HepG2 (cell line): ENCODE results near the gene KRTAP5-1. TPM values are rescaled to one million over a fixed set of nuclear protein-coding genes. Genes with fewer than 3 reads are reported as not detected.
"Not testable (repeated sequence)": the region's sequence is repeated elsewhere in the genome, so short reads cannot be mapped to it uniquely, and the experiment has no call there.

ENCODE experiments used
- ATAC-seq: fragments of 200-7000 bp; cut with Tn5 transposase; 3 replicates; pipeline ENCODE4 v1.9.1; 2020; ENCODE audit warnings: mild to moderate bottlenecking, moderate library complexity
- BruUV-seq: library from RNA; stranded (reverse); fragments of 400-500 nt; replicated peaks from 2 replicates; lab custom pipeline; 2021; lab: Mats Ljungman, UMichigan
- CTCF ChIA-PET: fragments of 300-600 bp; formaldehyde crosslinking; extraction: SDS; loops from one replicate; lab custom pipeline; 2021; ENCODE audit warnings: low total read pairs, inconsistent platforms, low intra/inter-chr PET ratio; lab: Yijun Ruan, JAX
- POLR2A ChIA-PET: fragments of 350-600 bp; sonication (Branson Sonifier 250); formaldehyde crosslinking; loops from one replicate; lab custom pipeline; 2020; ENCODE audit warnings: antibody characterized with exemption, inconsistent platforms; lab: Yijun Ruan, JAX
- DNase-seq: peaks from one replicate; pipeline ENCODE4 v3.0.0-alpha.2; 2015; ENCODE audit warnings: low spot score
- FAIRE-seq: peaks from 3 replicates; lab custom pipeline; 2011; peaks lifted over from hg19 to GRCh38; lab: Jason Lieb, UNC
- H2AFZ ChIP-seq: one replicate; pipeline ENCODE4 v1.6.1; 2011; ENCODE audit warnings: low read length, inconsistent platforms
- H3K27ac ChIP-seq: fragments of 300-600 bp; 3 replicates; pipeline ENCODE4 v1.8.0; 2011; ENCODE audit warnings: mixed run types, mild to moderate bottlenecking, mixed read lengths, low read length, inconsistent platforms; ENCODE audit not compliant: insufficient read depth; ENCODE audit errors: extremely low read length
- H3K27me3 ChIP-seq, 2 experiments: fragments of 200-600 bp in 1 of 2; 2 replicates in 1 of 2; 3 replicates in 1 of 2; pipeline versions ENCODE4 v1.6.0 to v1.8.0; 2011; ENCODE audit warnings: low read length in 2 of 2, mild to moderate bottlenecking in 2 of 2, moderate library complexity in 2 of 2, inconsistent platforms in 1 of 2; ENCODE audit not compliant: insufficient read depth in 2 of 2, control insufficient read depth in 1 of 2
- H3K36me3 ChIP-seq, 2 experiments: fragments of 200-600 bp in 1 of 2; replicated peaks in 1 of 2; 2 replicates in 1 of 2; 3 replicates in 1 of 2; pipeline versions ENCODE4 v1.5.1 to v1.8.0; 2011; ENCODE audit warnings: low read length in 2 of 2, inconsistent platforms in 1 of 2; ENCODE audit not compliant: insufficient read depth in 2 of 2, control insufficient read depth in 1 of 2
- H3K4me1 ChIP-seq: 2 replicates; pipeline ENCODE4 v1.5.1; 2012; ENCODE audit warnings: low read length, inconsistent platforms; ENCODE audit not compliant: insufficient read depth
- H3K4me2 ChIP-seq: 2 replicates; pipeline ENCODE4 v1.6.0; 2011; ENCODE audit warnings: low read depth, low read length, inconsistent platforms
- H3K4me3 ChIP-seq, 3 experiments: fragments of 200-600 bp in 1 of 3; sonication (generic), shearing (Covaris generic) in 1 of 3; replicated peaks in 1 of 3; 2 replicates each; pipeline ENCODE4 v1.5.1; 2011 to 2016; ENCODE audit warnings: low read length in 3 of 3, inconsistent platforms in 2 of 3, low read depth in 2 of 3, mild to moderate bottlenecking in 2 of 3, control low read depth in 1 of 3, mixed read lengths in 1 of 3; ENCODE audit not compliant: insufficient read depth in 1 of 3
- H3K79me2 ChIP-seq: one replicate; pipeline ENCODE4 v1.6.1; 2011; ENCODE audit warnings: low read length, inconsistent platforms; ENCODE audit not compliant: insufficient read depth
- H3K9ac ChIP-seq: 2 replicates; pipeline ENCODE4 v1.6.0; 2011; ENCODE audit warnings: mild to moderate bottlenecking, low read depth, low read length, inconsistent platforms; ENCODE audit not compliant: insufficient read depth
- H3K9me3 ChIP-seq: 2 replicates; pipeline ENCODE4 v1.5.1; 2012; ENCODE audit warnings: mild to moderate bottlenecking, low read length
- H4K20me1 ChIP-seq: 2 replicates; pipeline ENCODE4 v1.6.0; 2011; ENCODE audit warnings: inconsistent platforms, mild to moderate bottlenecking, low read length, moderate library complexity; ENCODE audit not compliant: insufficient read depth
- ETV5 ChIP-seq: IDR thresholded peaks from 2 replicates; pipeline ENCODE4 v1.6.1; 2018; ENCODE audit warnings: missing biosample characterization, missing genetic modification reagents, inconsistent platforms, borderline replicate concordance
- ETV6 ChIP-seq: sonication (generic); formaldehyde crosslinking; conservative IDR thresholded peaks from 2 replicates; pipeline ENCODE4 v1.4.0; 2020; ENCODE audit warnings: missing genetic modification reagents
- FOXA1 ChIP-seq, 2 experiments: fragments of 450-650 bp in 1 of 2; sonication (generic) in 1 of 2; formaldehyde crosslinking in 1 of 2; IDR thresholded peaks; 2 replicates each; pipeline versions ENCODE4 v1.4.0 to v1.6.1; 2016 to 2020; ENCODE audit warnings: missing genetic modification reagents in 1 of 2
- FOXA3 ChIP-seq: IDR thresholded peaks from 2 replicates; pipeline ENCODE4 v1.6.1; 2016; ENCODE audit warnings: missing genetic modification reagents, missing compliant biosample characterization
- FOXP1 ChIP-seq, 2 experiments: fragments of 450-650 bp in 1 of 2; IDR thresholded peaks; 2 replicates each; pipeline ENCODE4 v1.6.1; 2017 to 2018; ENCODE audit warnings: antibody characterized with exemption in 1 of 2
- FOXP4 ChIP-seq: sonication (generic); formaldehyde crosslinking; IDR thresholded peaks from 2 replicates; pipeline ENCODE4 v1.4.0; 2020; ENCODE audit warnings: missing genetic modification reagents
- GABPA ChIP-seq, 2 experiments: IDR thresholded peaks; 2 replicates each; pipeline ENCODE4 v1.6.1; 2011 to 2016; ENCODE audit warnings: low read depth in 2 of 2, low read length in 1 of 2, missing biosample characterization in 1 of 2, missing genetic modification characterization in 1 of 2
- GABPB1 ChIP-seq: IDR thresholded peaks from 2 replicates; pipeline ENCODE4 v1.6.1; 2016; ENCODE audit warnings: mild to moderate bottlenecking, missing genetic modification reagents, moderate library complexity, missing compliant biosample characterization
- KAT8 ChIP-seq: IDR thresholded peaks from 2 replicates; pipeline ENCODE4 v1.6.1; 2016; ENCODE audit warnings: missing genetic modification reagents, missing compliant biosample characterization
- MAX ChIP-seq: IDR thresholded peaks from 2 replicates; pipeline ENCODE4 v1.6.1; 2012; ENCODE audit warnings: inconsistent platforms
- MED1 ChIP-seq: sonication (generic); formaldehyde crosslinking; IDR thresholded peaks from 2 replicates; pipeline ENCODE4 v1.4.0; 2020; ENCODE audit warnings: missing genetic modification reagents
- MXI1 ChIP-seq: IDR thresholded peaks from 3 replicates; pipeline ENCODE4 v1.6.1; 2012; ENCODE audit warnings: low read depth, low read length, inconsistent platforms, borderline replicate concordance
- SALL1 ChIP-seq: sonication (generic); formaldehyde crosslinking; IDR thresholded peaks from 2 replicates; pipeline ENCODE4 v1.8.0; 2022; ENCODE audit warnings: mild to moderate bottlenecking, missing genetic modification reagents
- SSRP1 ChIP-seq: IDR thresholded peaks from 2 replicates; pipeline ENCODE4 v1.6.1; 2016; ENCODE audit warnings: control low read depth
- ZNF790 ChIP-seq: sonication (generic); formaldehyde crosslinking; IDR thresholded peaks from 2 replicates; pipeline ENCODE4 v1.8.0; 2022; ENCODE audit warnings: missing genetic modification reagents, mild to moderate bottlenecking, borderline replicate concordance
- WGBS: methylation state at CpG from one replicate; pipeline ENCODE4 v1.1.6; 2017; ENCODE audit warnings: low lambda C conversion rate; 5-methylcytosine and 5-hydroxymethylcytosine counted together
- in situ Hi-C: cut with HindIII; loops from 2 replicates; pipeline ENCODE4 v1.10.0; 2017; ENCODE audit warnings: low pct_unique_long_range_greater_than_20kb; ENCODE audit not compliant: extremely low pct_ligation_motif_present
- intact Hi-C: fragments of 100-400 bp; cut with micrococcal nuclease; formaldehyde crosslinking; loops from one replicate; pipeline ENCODE4 v1.10.0; 2022; ENCODE audit not compliant: unreplicated experiment
- polyA plus RNA-seq, 8 experiments: library from polyadenylated mRNA; depleted of rRNA in 3 of 8; stranded (reverse) in 7 of 8; unstranded in 1 of 8; fragments of >200 nt; fragmentation: Illumina TruSeq in 4 of 8; extraction: Trizol in 4 of 8; gene quantifications; 2 replicates each; pipeline versions ENCODE4 v1.2.1 to v1.2.3, GENCODE V29; 2011 to 2016; ENCODE audit warnings: low read depth in 4 of 8, missing spikeins in 1 of 8, mixed read lengths in 1 of 8; ENCODE audit not compliant: insufficient read depth in 1 of 8
- total RNA-seq, 5 experiments: library from RNA; depleted of rRNA; stranded (reverse); fragments of >200 nt; fragmentation: Illumina TruSeq; extraction: Trizol; gene quantifications; 2 replicates each; pipeline ENCODE4 v1.2.3, GENCODE V29; 2016; ENCODE audit warnings: low read depth in 1 of 5

KRTAP5-1 gene
- total and polyA plus RNA-seq, 2 of the 13 experiments (the other 11 are each of a cell fraction or from before 2014, with no cell fraction given), result not detected

- CTCF ChIA-PET, result no interaction called here
- no peaks in the 10 kb centered on the region for H3K9me3 ChIP-seq
- H3K36me3 ChIP-seq, result no peaks in the 10 kb centered on the region
- H4K20me1 ChIP-seq, result no peaks in the 10 kb centered on the region
- no peak for ATAC-seq
- H3K9ac ChIP-seq, result no peak overlapping the region
- BruUV-seq, result no TSS peak
- H3K27me3 ChIP-seq, result peaks cover 0 to 9% of the 10 kb centered on the region in 2 experiments; a peak in 1 of 5 replicates
- intact Hi-C loops, result no loop called here
- TF ChIP-seq SSRP1 (CRISPR knock-in tag) (no peak), ZNF790 (CRISPR knock-in tag) (no peak)
- in situ Hi-C loops, result no loop called here
- WGBS, result 80% methylated on average over 4 of the region's 6 CpGs
- no peaks in the 10 kb centered on the region for H3K79me2 ChIP-seq
- 0 out of 2 replicates have a peak, but pooled peaks cover 14% of the 10 kb centered on the region for H3K4me1 ChIP-seq
- DNase-seq, result no peak
- no peak for FAIRE-seq
- no peak overlapping the region for H3K4me2 ChIP-seq
- no peak overlapping the region for H3K4me3 ChIP-seq
- POLR2A ChIA-PET, result no interaction called here
- no peak overlapping the region for H3K27ac ChIP-seq
- no peak overlapping the region for H2AFZ ChIP-seq
These were observed 4.9 kb upstream of the KRTAP5-1 start for GRCh38 chr11:1589996-1590395.

GRCh38 chr11:1589191-1589963 lies 4.3 kb upstream of the KRTAP5-1 start:
- H3K79me2 ChIP-seq; FAIRE-seq; ATAC-seq; H3K9me3 ChIP-seq; H3K4me3 ChIP-seq; H3K36me3 ChIP-seq; CTCF ChIA-PET; intact Hi-C loops; BruUV-seq; H4K20me1 ChIP-seq; H3K27me3 ChIP-seq; H3K9ac ChIP-seq; H3K27ac ChIP-seq; H2AFZ ChIP-seq; in situ Hi-C loops; TF ChIP-seq FOXA1, FOXP1 (IDR thresholded peaks at IDR 0.05): not testable (repeated sequence)
- Histone ChIP-seq H3K4me1 (0 out of 2 replicates have a peak, but pooled peaks cover 14% of the 10 kb centered on the region), H3K4me2 (peak overlapping the region; percentile 51)
- POLR2A ChIA-PET, result interaction anchor here (0.7 to 1.1 kb wide), 4 partner anchors 15 to 399 kb away, joined by 3 to 5 read pairs (median 3); no protein-coding TSS in a partner anchor
- DNase-seq, result peak; percentile 40
- WGBS, result 4% methylated on average over 8 of the region's 10 CpGs
- TF ChIP-seq GABPA (IDR thresholded peaks at IDR 0.05; ENCODE audit: low read depth, low read length) (peak; percentile 40), GABPA (CRISPR knock-in tag; IDR thresholded peaks at IDR 0.05; ENCODE audit: low read depth) (peak; percentile 88), FOXA1 (CRISPR knock-in tag; IDR thresholded peaks at IDR 0.05) (0 out of 2 replicates have a peak, but pooled peaks have one; percentile 10), GABPB1 (CRISPR knock-in tag) (peak; percentile 34; the same call in 1 of the 2 replicates), SALL1 (0 out of 2 replicates have a peak, but pooled peaks have one; percentile 22), ETV5 (CRISPR knock-in tag) (peak; percentile 85; the same call in 1 of the 2 replicates), ETV6 (CRISPR knock-in tag) (0 out of 2 replicates have a peak, but pooled peaks have one; percentile 46), FOXP1 (CRISPR knock-in tag; IDR thresholded peaks at IDR 0.05) (peak; percentile 50), MAX (peak; percentile 24; the same call in 1 of the 2 replicates), KAT8 (peak; percentile 49; the same call in 1 of the 2 replicates), FOXA3 (CRISPR knock-in tag) (peak; percentile 21; the same call in 1 of the 2 replicates), MXI1 (peak; percentile 16; the same call in 1 of the 3 replicates), FOXP4 (peak; percentile 54), MED1 (CRISPR knock-in tag) (peak; percentile 58)
